Gastroesophageal sphincter (tissue), 4 donors: ENCODE results near the gene ASTL. TPM values are rescaled to one million over a fixed set of nuclear protein-coding genes. Genes with fewer than 3 reads are reported as not detected.

ENCODE experiments used
- ATAC-seq: fragments of 150-250 bp; one replicate; pipeline ENCODE4 v1.9.1; 2016; ENCODE audit warnings: mild to moderate bottlenecking, moderate library complexity
- H3K27ac ChIP-seq, 4 donors: fragments of 200-600 bp; sonication (generic) in 3 of 4; 1 replicate in 3 of 4; 2 replicates in 1 of 4; pipeline ENCODE4 v1.5.1; 2016 to 2019
- H3K27me3 ChIP-seq: fragments of 200-600 bp; sonication (generic); one replicate; pipeline ENCODE4 v1.5.1; 2019
- H3K36me3 ChIP-seq, 2 donors: fragments of 200-600 bp; sonication (generic); one replicate each; pipeline ENCODE4 v1.5.1; 2019; ENCODE audit warnings: control low read depth in 1 of 2
- H3K4me1 ChIP-seq, 3 donors: fragments of 200-600 bp; sonication (generic); 1 replicate in 2 of 3; 2 replicates in 1 of 3; pipeline ENCODE4 v1.5.1; 2016 to 2019; ENCODE audit warnings: control low read depth in 2 of 3
- H3K4me3 ChIP-seq, 2 donors: fragments of 200-600 bp; sonication (generic); one replicate each; pipeline ENCODE4 v1.5.1; 2019; ENCODE audit warnings: mild to moderate bottlenecking in 1 of 2, moderate library complexity in 1 of 2
- H3K9me3 ChIP-seq, 3 donors: fragments of 200-600 bp; sonication (generic); one replicate each; pipeline ENCODE4 v1.5.1; 2017 to 2019; ENCODE audit warnings: control low read depth in 2 of 3
- EP300 ChIP-seq: sonication (generic); formaldehyde crosslinking; IDR thresholded peaks from one replicate; pipeline ENCODE4 v1.6.1; 2017; ENCODE audit warnings: antibody characterized with exemption, mild to moderate bottlenecking
- POLR2A ChIP-seq, 2 donors: fragments of 450-650 bp; IDR thresholded peaks; one replicate each; pipeline ENCODE4 v1.6.1; 2017; ENCODE audit warnings: antibody characterized with exemption in 2 of 2, mild to moderate bottlenecking in 2 of 2, moderate library complexity in 1 of 2
- POLR2AphosphoS5 ChIP-seq: sonication (generic); formaldehyde crosslinking; IDR thresholded peaks from one replicate; pipeline ENCODE4 v1.6.1; 2017; ENCODE audit warnings: antibody characterized with exemption
- WGBS, 2 donors: methylation state at CpG; one replicate each; pipeline ENCODE4 v1.1.5; 2018; ENCODE audit warnings: low coverage in 1 of 2; 5-methylcytosine and 5-hydroxymethylcytosine counted together
- total RNA-seq, 4 donors: library from RNA; depleted of rRNA; stranded (reverse); fragments of >200 nt; gene quantifications; one replicate each; pipeline ENCODE4 v1.1.0, GENCODE V29; 2016
- TF ChIP-seq, protein P1 (sequence below), 4 experiments: fragments of 200-600 bp in 2 of 4; fragments of 450-650 bp in 2 of 4; sonication (generic) in 1 of 4; IDR thresholded peaks; one replicate each; pipeline ENCODE4 v1.5.1; 2017 to 2019; ENCODE audit warnings: antibody characterized with exemption in 4 of 4, mild to moderate bottlenecking in 2 of 4, moderate library complexity in 2 of 4

The ASTL gene
- total RNA-seq, 4 donors from 2014 or later: not detected

DNA sequence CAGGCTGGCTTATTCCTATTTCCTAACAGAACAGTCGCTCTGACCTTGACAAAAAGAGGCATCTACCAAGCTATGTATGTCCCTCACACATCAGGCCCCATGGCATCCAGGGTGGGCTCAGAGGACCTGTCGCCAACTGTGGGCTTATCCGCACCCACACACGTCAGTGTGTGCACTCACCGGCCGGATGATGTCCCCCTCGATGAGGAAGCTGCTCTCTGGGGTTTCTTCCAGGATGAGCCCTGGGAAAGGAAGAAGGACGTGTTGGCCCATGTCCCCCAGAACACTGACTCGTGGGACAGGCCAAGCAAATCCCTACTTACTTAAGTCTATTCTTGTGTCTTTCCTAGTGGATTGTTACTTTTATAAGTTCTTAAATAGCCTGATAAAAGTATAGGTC, 3.1 kb downstream of the ASTL start:
- Histone ChIP-seq H3K9me3 (no peaks in the 10 kb centered on the region), H3K27me3 (peaks cover 49% of the 10 kb centered on the region), H3K27ac (no peak overlapping the region), H3K4me1 (no peaks in the 10 kb centered on the region), H3K4me3 (no peak overlapping the region), H3K36me3 (no peaks in the 10 kb centered on the region)
- TF ChIP-seq EP300 (no peak), POLR2AphosphoS5 (no peak), POLR2A (IDR thresholded peaks at IDR 0.05) (no peak)
- TF ChIP-seq, protein P1, sequence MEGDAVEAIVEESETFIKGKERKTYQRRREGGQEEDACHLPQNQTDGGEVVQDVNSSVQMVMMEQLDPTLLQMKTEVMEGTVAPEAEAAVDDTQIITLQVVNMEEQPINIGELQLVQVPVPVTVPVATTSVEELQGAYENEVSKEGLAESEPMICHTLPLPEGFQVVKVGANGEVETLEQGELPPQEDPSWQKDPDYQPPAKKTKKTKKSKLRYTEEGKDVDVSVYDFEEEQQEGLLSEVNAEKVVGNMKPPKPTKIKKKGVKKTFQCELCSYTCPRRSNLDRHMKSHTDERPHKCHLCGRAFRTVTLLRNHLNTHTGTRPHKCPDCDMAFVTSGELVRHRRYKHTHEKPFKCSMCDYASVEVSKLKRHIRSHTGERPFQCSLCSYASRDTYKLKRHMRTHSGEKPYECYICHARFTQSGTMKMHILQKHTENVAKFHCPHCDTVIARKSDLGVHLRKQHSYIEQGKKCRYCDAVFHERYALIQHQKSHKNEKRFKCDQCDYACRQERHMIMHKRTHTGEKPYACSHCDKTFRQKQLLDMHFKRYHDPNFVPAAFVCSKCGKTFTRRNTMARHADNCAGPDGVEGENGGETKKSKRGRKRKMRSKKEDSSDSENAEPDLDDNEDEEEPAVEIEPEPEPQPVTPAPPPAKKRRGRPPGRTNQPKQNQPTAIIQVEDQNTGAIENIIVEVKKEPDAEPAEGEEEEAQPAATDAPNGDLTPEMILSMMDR (IDR thresholded peaks at IDR 0.05): no peak
- 40 to 62% methylated on average over 1 to 7 of the region's 9 CpGs for WGBS, 2 donors
- ATAC-seq: no peak

DNA sequence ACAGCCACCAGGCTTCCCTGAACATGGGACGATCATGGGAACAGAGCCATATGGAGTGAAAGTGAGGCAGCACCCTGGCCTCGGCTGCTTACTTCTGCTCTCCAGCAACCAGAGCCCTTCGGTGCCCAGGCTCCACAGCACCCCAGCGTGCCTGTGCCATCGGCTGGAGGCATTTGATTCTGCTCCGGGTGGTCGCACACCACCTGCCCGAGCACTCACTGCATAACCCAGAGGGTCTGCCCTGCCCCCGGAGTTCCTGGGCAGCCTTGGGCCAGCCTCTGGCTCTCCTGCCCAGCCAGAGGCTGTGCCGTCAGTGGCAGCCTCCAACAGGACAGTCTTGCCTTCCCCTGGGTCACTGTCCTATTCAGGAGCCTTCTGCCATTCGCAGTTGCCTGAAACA, 3.9 kb downstream of the ASTL start:
- no peak overlapping the region for H3K27ac ChIP-seq
- no peak for ATAC-seq
- H3K36me3 ChIP-seq: no peaks in the 10 kb centered on the region
- TF ChIP-seq, protein P1 (IDR thresholded peaks at IDR 0.05): no peak
- TF ChIP-seq EP300: no peak
- no peak overlapping the region for H3K4me3 ChIP-seq
- no peaks in the 10 kb centered on the region for H3K4me1 ChIP-seq
- peaks cover 53% of the 10 kb centered on the region for H3K27me3 ChIP-seq
- H3K9me3 ChIP-seq: no peaks in the 10 kb centered on the region
- 80% methylated on average over 1 of the region's 11 CpGs; no CpG with 5 or more reads in 1 of the 2 donors for WGBS, 2 donors

DNA sequence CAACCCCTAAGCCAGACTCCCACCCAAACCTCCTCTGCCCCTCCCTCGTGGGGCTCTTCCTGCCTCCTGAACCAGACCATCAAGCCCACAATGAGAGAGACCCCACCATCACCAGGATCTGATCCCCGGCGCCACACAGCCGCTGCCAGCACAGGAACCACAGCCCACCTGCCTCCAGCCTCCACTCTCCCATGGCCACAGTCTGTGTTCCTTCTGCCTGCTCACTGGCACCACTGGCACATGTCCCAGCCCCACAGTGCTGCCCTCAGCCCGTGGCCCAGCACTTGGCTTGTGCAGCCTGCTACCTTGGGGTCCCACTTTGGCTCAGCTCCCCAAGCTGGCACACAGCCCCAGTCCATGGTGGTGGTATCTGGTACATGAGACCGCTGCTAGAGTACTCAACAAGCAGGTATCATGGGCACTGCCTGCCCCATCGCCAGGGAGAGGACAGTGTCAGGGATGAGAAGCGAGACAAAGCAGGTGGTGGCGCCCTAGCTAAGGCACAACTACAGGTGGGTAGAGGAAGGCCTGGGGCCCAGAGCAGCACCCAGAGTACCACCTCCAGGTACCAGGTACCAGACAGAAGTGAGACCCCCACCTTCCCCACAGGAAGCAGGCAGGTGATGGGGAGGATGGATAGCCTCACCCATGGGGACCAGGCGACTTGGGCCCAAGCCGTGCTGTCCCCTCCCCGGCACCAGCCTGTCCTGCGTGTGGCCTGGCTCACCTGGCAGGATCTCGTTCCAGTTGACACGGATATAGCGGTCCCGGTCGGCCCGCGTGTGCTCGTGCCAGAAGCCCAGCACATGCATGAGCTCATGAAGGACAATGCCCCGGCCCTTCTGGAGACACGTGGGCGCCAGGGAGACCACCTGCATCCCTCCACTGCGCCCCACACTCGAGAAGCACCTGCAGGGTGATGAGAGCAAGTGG, 6.2 kb downstream of the ASTL start:
- Histone ChIP-seq H3K9me3 (no peaks in the 10 kb centered on the region), H3K4me1 (no peaks in the 10 kb centered on the region), H3K27ac (no peak overlapping the region), H3K36me3 (no peaks in the 10 kb centered on the region), H3K27me3 (peaks cover 39% of the 10 kb centered on the region), H3K4me3 (no peak overlapping the region)
- 100% methylated on average over 1 to 2 of the region's 26 CpGs for WGBS, 2 donors
- no peak for ATAC-seq
- TF ChIP-seq, protein P1 (IDR thresholded peaks at IDR 0.05): no peak
- TF ChIP-seq POLR2AphosphoS5: no peak
- TF ChIP-seq POLR2A (IDR thresholded peaks at IDR 0.05): no peak
- no peak for TF ChIP-seq EP300

DNA sequence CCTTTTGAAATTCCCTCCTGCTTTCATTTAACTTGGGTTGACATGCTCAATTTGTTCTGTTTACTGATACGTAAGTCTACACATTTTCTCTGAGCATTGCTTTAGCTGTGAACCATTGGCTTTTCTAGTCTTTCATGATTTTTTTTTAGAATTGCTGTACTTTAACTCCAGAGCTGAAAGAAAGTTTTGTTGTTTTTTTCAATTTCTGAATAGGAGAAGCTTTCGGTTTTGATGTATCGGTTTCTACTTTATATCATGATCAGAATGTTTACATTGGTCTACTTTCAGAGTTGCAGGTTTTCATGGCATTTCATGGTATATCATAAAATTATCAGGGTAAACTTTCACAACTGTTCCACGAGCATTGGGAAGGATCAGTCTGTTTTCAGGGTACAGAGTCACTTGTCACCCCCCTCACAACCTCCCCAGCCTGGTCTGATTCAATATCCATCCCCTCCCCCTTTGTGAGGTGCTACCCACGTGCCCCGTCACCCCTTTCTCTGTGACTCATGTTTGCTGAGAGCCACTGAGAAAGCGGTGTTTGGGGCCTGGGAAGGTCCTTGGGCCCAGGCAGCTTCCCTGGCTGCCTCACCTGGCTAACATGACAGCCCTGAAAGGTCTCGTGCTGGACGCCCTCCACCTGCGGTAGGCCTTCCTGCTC, 7.0 kb downstream of the ASTL start:
- H3K4me1 ChIP-seq: no peaks in the 10 kb centered on the region
- TF ChIP-seq POLR2A (IDR thresholded peaks at IDR 0.05) (no peak), POLR2AphosphoS5 (no peak), EP300 (no peak)
- TF ChIP-seq, protein P1 (IDR thresholded peaks at IDR 0.05): no peak
- ATAC-seq: no peak
- no peak overlapping the region for H3K27ac ChIP-seq
- 58 to 85% methylated on average over 6 to 7 of the region's 10 CpGs for WGBS, 2 donors
- H3K27me3 ChIP-seq: peaks cover 39% of the 10 kb centered on the region
- H3K4me3 ChIP-seq: no peak overlapping the region
- H3K36me3 ChIP-seq: no peaks in the 10 kb centered on the region
- H3K9me3 ChIP-seq: no peaks in the 10 kb centered on the region
